Muscle layer of duodenum (tissue), 2 donors: ENCODE data around the gene EDA.

Experiments
- H3K27ac ChIP-seq: one replicate; pipeline ENCODE4 v1.7.0; 2013; ENCODE audit warnings: mild to moderate bottlenecking, low read length
- H3K27me3 ChIP-seq: one replicate; pipeline ENCODE4 v1.7.0; 2013; ENCODE audit warnings: low read depth, mild to moderate bottlenecking, control low read depth, low read length
- H3K36me3 ChIP-seq, 2 donors: one replicate each; pipeline ENCODE4 v1.7.0; 2013; ENCODE audit warnings: low read length in 2 of 2, control low read depth in 1 of 2, mild to moderate bottlenecking in 1 of 2; ENCODE audit not compliant: insufficient read depth in 2 of 2, control insufficient read depth in 1 of 2
- H3K4me1 ChIP-seq, 2 donors: one replicate each; pipeline ENCODE4 v1.7.0; 2013; ENCODE audit warnings: low read length in 2 of 2, mild to moderate bottlenecking in 2 of 2, control low read depth in 1 of 2, moderate library complexity in 1 of 2; ENCODE audit not compliant: insufficient read depth in 2 of 2, control insufficient read depth in 1 of 2
- H3K4me3 ChIP-seq, 2 donors: one replicate each; pipeline ENCODE4 v1.7.0; 2013; ENCODE audit warnings: low read length in 2 of 2, low read depth in 1 of 2, mild to moderate bottlenecking in 1 of 2
- H3K9me3 ChIP-seq, 2 donors: one replicate each; pipeline ENCODE4 v1.7.0; 2013; ENCODE audit warnings: low read length in 2 of 2, control low read depth in 1 of 2, mild to moderate bottlenecking in 1 of 2; ENCODE audit not compliant: control insufficient read depth in 1 of 2
- donor health status: healthy.

Gene EDA

DNA sequence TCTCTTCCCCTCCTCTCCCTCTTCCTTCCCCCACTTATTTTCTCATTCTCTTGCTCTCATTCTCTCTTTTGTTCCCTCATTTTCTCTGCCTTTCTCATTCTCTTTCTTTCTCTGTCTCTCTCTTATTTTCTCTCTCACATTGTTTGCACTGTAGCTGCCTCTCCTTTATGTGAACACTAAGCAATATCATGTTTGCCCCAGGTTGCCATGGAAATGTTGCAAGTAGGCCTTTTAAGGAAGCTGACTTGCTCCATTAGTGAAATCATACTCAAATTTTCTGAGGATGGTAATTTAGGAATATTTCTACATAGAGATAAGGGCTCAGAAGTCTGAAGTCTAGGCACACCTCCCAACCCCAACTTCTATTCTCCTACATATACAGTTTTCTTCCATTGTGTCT, 130.1 kb downstream of the EDA start:
- H3K4me1 ChIP-seq: no peaks in the 10 kb centered on the region
- no peaks in the 10 kb centered on the region for H3K9me3 ChIP-seq
- H3K27ac ChIP-seq: no peak overlapping the region
- H3K36me3 ChIP-seq: no peaks in the 10 kb centered on the region
- H3K27me3 ChIP-seq: no peaks in the 10 kb centered on the region
- no peak overlapping the region for H3K4me3 ChIP-seq

GRCh38 chrX:69748055-69748454, 132.1 kb downstream of the EDA start:
- Histone ChIP-seq H3K36me3 (no peaks in the 10 kb centered on the region), H3K4me3 (no peak overlapping the region), H3K4me1 (no peaks in the 10 kb centered on the region), H3K27me3 (no peaks in the 10 kb centered on the region), H3K27ac (no peak overlapping the region), H3K9me3 (no peaks in the 10 kb centered on the region)

- H3K27me3 ChIP-seq: no peaks in the 10 kb centered on the region
- H3K36me3 ChIP-seq: no peaks in the 10 kb centered on the region
- H3K4me3 ChIP-seq: no peak overlapping the region
- no peaks in the 10 kb centered on the region for H3K4me1 ChIP-seq
- no peaks in the 10 kb centered on the region for H3K9me3 ChIP-seq
- no peak overlapping the region for H3K27ac ChIP-seq
Observed at GRCh38 chrX:69759921-69760625, 144.2 kb downstream of the EDA start.

DNA sequence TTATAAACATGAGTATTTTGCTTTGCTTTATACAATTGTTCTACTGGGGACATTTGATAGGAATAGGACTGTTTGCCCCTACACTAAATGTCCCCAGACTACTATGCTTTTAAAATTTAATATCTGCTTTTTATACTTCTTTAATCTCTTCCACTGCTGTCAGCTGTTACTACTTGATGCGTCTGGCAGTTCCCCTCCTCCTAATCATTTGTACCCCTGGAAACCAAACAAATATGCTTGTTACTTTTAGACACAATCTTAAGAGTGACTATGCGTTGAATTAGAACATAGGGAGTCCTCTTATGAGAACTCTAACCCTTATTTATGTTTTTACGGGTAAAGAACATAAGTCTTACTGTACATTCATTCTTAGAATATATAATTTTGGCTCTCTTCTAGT, 145.7 kb downstream of the EDA start:
- no peaks in the 10 kb centered on the region for H3K36me3 ChIP-seq
- no peaks in the 10 kb centered on the region for H3K4me1 ChIP-seq
- H3K4me3 ChIP-seq: no peak overlapping the region
- no peak overlapping the region for H3K27ac ChIP-seq
- H3K9me3 ChIP-seq: no peaks in the 10 kb centered on the region
- no peaks in the 10 kb centered on the region for H3K27me3 ChIP-seq

DNA sequence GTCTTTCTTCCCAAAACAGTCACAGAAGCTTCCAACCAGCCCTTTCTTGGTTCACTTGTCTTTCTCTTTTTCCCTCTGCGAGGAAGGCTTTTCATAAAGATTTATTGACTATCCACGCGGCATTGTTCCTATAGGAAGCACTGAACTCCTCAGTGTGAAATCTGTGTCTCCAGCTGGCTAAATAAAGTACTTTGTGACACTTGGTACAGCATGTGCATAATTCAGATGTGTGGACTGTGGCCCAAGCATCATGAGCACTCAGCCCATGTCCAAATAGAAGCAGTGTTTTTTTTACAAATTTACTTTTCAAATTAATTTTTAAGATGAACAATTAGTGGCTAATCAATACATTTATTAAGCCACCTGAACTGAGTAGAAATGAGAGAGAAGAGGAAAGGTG, 146.4 kb downstream of the EDA start:
- H3K27ac ChIP-seq: no peak overlapping the region
- no peaks in the 10 kb centered on the region for H3K9me3 ChIP-seq
- no peaks in the 10 kb centered on the region for H3K4me1 ChIP-seq
- no peaks in the 10 kb centered on the region for H3K36me3 ChIP-seq
- H3K4me3 ChIP-seq: no peak overlapping the region
- H3K27me3 ChIP-seq: no peaks in the 10 kb centered on the region

GRCh38 chrX:69793260-69793935, 177.5 kb downstream of the EDA start:
- Histone ChIP-seq H3K27me3 (no peaks in the 10 kb centered on the region), H3K4me1 (no peaks in the 10 kb centered on the region), H3K9me3 (no peaks in the 10 kb centered on the region), H3K27ac (no peak overlapping the region), H3K4me3 (no peak overlapping the region), H3K36me3 (no peaks in the 10 kb centered on the region)

- no peaks in the 10 kb centered on the region for H3K36me3 ChIP-seq
- H3K4me1 ChIP-seq: no peaks in the 10 kb centered on the region
- no peak overlapping the region for H3K27ac ChIP-seq
- no peak overlapping the region for H3K4me3 ChIP-seq
- no peaks in the 10 kb centered on the region for H3K27me3 ChIP-seq
- no peaks in the 10 kb centered on the region for H3K9me3 ChIP-seq
Observed at GRCh38 chrX:69795702-69796101, 179.8 kb downstream of the EDA start.

- Histone ChIP-seq H3K4me3 (no peak overlapping the region), H3K36me3 (no peaks in the 10 kb centered on the region), H3K9me3 (no peaks in the 10 kb centered on the region), H3K4me1 (no peaks in the 10 kb centered on the region), H3K27me3 (no peaks in the 10 kb centered on the region), H3K27ac (no peak overlapping the region)
Observed at GRCh38 chrX:69807400-69807799, 191.5 kb downstream of the EDA start.

DNA sequence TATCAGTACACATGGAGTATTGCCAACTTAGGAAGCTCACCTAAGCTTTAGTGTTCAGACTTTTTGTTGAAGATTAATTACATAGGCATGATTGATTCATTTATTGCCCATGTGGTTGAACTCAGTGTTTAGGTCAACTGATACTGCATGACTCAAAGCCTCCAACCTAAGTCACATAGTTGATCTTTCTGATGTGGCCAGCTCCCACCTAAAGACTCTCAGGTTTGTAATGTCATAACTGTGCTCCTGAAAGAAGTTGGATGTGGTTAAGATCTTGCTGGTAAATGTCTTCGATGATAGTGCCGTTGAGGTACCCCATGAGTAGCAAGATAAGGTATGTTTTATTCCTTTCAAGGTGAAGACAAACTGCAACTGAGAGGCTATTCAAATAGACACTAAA, 192.5 kb downstream of the EDA start:
- no peak overlapping the region for H3K27ac ChIP-seq
- no peaks in the 10 kb centered on the region for H3K36me3 ChIP-seq
- no peaks in the 10 kb centered on the region for H3K27me3 ChIP-seq
- no peaks in the 10 kb centered on the region for H3K9me3 ChIP-seq
- H3K4me1 ChIP-seq: no peaks in the 10 kb centered on the region
- no peak overlapping the region for H3K4me3 ChIP-seq

- H3K4me1 ChIP-seq: no peaks in the 10 kb centered on the region
- no peak overlapping the region for H3K27ac ChIP-seq
- no peak overlapping the region for H3K4me3 ChIP-seq
- H3K36me3 ChIP-seq: no peaks in the 10 kb centered on the region
- no peaks in the 10 kb centered on the region for H3K9me3 ChIP-seq
- no peaks in the 10 kb centered on the region for H3K27me3 ChIP-seq
Observed at GRCh38 chrX:69813677-69814076, 197.8 kb downstream of the EDA start.

GRCh38 chrX:69815063-69815462, 199.2 kb downstream of the EDA start:
- H3K4me3 ChIP-seq: no peak overlapping the region
- H3K27ac ChIP-seq: no peak overlapping the region
- no peaks in the 10 kb centered on the region for H3K9me3 ChIP-seq
- H3K36me3 ChIP-seq: no peaks in the 10 kb centered on the region
- H3K4me1 ChIP-seq: no peaks in the 10 kb centered on the region
- no peaks in the 10 kb centered on the region for H3K27me3 ChIP-seq

DNA sequence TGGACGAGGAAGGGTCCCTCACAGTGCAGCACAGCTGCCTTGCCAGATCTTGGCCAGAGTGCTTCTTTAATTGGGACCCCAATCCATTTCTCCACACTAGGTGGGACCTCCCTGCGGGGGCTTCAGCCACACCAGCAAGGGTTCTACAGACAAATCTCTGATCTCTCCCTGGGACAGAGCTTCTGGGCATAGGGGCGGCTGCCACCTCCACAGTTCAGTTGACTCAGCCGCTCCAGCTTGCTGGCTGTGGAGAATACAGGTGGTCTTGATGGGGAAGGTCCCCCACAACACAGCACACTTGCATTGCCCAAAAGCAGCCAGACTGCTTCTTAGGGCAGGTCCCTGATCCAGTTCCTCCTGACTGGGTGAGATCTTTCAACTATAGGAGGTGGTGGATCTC, 199.6 kb downstream of the EDA start:
- Histone ChIP-seq H3K4me1 (no peaks in the 10 kb centered on the region), H3K4me3 (no peak overlapping the region), H3K27ac (no peak overlapping the region), H3K36me3 (no peaks in the 10 kb centered on the region), H3K9me3 (no peaks in the 10 kb centered on the region), H3K27me3 (no peaks in the 10 kb centered on the region)
